Muscle of leg (tissue), 11 donors: Measurements from ENCODE around the gene GRAMD4. TPM values are rescaled to one million over a fixed set of nuclear protein-coding genes. Genes with fewer than 3 reads are reported as not detected.
"Not testable (repeated sequence)": the region's sequence is repeated elsewhere in the genome, so short reads cannot be mapped to it uniquely, and the experiment has no call there.

Experiments used
- DNase-seq: peaks from one replicate; pipeline ENCODE4 v3.0.0; 2013
- H3K27ac ChIP-seq: one replicate; pipeline ENCODE4 v1.5.1; 2013; ENCODE audit warnings: mild to moderate bottlenecking, low read length, control low read depth
- H3K27me3 ChIP-seq: one replicate; pipeline ENCODE4 v1.6.1; 2013; ENCODE audit warnings: low read length; ENCODE audit not compliant: control insufficient read depth, insufficient read depth
- H3K36me3 ChIP-seq: one replicate; pipeline ENCODE4 v1.6.1; 2013; ENCODE audit warnings: low read length; ENCODE audit not compliant: control insufficient read depth, insufficient read depth
- H3K4me1 ChIP-seq: one replicate; pipeline ENCODE4 v1.6.1; 2013; ENCODE audit warnings: low read length; ENCODE audit not compliant: control insufficient read depth, insufficient read depth
- H3K4me3 ChIP-seq: one replicate; pipeline ENCODE4 v1.5.1; 2013; ENCODE audit warnings: low read length, control low read depth
- H3K9me3 ChIP-seq: replicated peaks from 2 replicates; pipeline ENCODE4 v1.6.1; 2013; ENCODE audit warnings: low read depth, low read length; ENCODE audit not compliant: control insufficient read depth
- WGBS: methylation state at CpG from one replicate; pipeline ENCODE4 v1.1.5; 2013; ENCODE audit warnings: missing lambda C conversion rate; ENCODE audit not compliant: insufficient coverage; 5-methylcytosine and 5-hydroxymethylcytosine counted together
- polyA plus RNA-seq, 8 donors: library from polyadenylated mRNA; unstranded; fragments of 120-200 nt; gene quantifications; one replicate each; pipeline versions ENCODE4 v1.2.1 to v1.2.3, GENCODE V29; 2013; ENCODE audit warnings: inconsistent platforms in 1 of 8, low replicate concordance in 1 of 8; ENCODE audit not compliant: insufficient read length in 8 of 8, insufficient read depth in 1 of 8
- total RNA-seq: library from RNA; stranded (reverse); fragments of 120-200 nt; gene quantifications from one replicate; pipeline ENCODE4 v1.2.4, GENCODE V29; 2013

GRAMD4 gene
- total and polyA plus RNA-seq, 9 donors = 10.5 to 19.9 (median 14.0) TPM

DNA sequence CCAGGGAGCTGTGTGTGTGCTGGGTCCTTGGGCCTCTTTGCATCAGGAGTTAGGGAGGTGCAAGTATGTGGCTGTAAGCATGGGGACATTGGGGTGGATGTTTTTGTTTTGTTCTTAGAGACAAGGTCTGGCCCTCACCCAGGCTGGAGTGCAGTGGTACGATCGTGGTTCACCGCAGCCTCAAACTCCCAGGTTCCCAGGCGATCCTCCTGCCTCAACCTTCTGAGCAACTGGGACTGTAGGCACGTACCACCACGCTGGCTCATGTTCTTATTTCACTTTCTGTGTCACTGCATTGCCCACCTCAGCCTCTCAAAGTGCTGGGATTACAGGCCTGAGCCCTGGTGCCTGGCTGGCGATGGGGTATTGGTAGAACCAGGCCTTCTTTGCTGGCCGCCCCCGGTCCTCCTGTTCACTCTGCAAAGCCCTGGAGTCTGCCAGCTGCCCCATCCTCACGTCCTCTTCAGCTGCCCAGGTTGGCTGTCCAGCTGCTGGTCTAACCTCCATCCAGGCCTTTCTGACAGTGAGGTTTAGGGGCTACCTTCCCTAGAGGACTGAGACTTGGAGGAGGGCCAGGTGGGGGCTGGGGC is 851 bp upstream of the GRAMD4 start:
- WGBS = 51% methylated on average over 7 of the region's 10 CpGs

GRCh38 chr22:46620588-46621242 is 529 bp downstream of the GRAMD4 start:
- WGBS = 86% methylated on average over 23 of the region's 23 CpGs
- no peaks in the 10 kb centered on the region for H3K9me3 ChIP-seq
- no peaks in the 10 kb centered on the region for H3K27me3 ChIP-seq
- no peaks in the 10 kb centered on the region for H3K36me3 ChIP-seq
- H3K27ac ChIP-seq = no peak overlapping the region
- no peak overlapping the region for H3K4me3 ChIP-seq
- DNase-seq = no peak
- H3K4me1 ChIP-seq = peaks cover 49% of the 10 kb centered on the region

More for the DNA sequence above, 851 bp upstream of the GRAMD4 start:
- DNase-seq = peak; percentile 61
- H3K27me3 ChIP-seq = no peaks in the 10 kb centered on the region
- no peak overlapping the region for H3K4me3 ChIP-seq
- no peak overlapping the region for H3K27ac ChIP-seq
- no peaks in the 10 kb centered on the region for H3K36me3 ChIP-seq
- no peaks in the 10 kb centered on the region for H3K9me3 ChIP-seq
- peaks cover 48% of the 10 kb centered on the region for H3K4me1 ChIP-seq

- H3K36me3 ChIP-seq, H3K4me3 ChIP-seq, H3K27me3 ChIP-seq, DNase-seq, H3K27ac ChIP-seq, H3K9me3 ChIP-seq: not testable (repeated sequence)
- 94% methylated on average over 12 of the region's 38 CpGs for WGBS
- peaks cover 49% of the 10 kb centered on the region for H3K4me1 ChIP-seq
Observed at GRCh38 chr22:46621243-46621930, 1.2 kb downstream of the GRAMD4 start.

DNA sequence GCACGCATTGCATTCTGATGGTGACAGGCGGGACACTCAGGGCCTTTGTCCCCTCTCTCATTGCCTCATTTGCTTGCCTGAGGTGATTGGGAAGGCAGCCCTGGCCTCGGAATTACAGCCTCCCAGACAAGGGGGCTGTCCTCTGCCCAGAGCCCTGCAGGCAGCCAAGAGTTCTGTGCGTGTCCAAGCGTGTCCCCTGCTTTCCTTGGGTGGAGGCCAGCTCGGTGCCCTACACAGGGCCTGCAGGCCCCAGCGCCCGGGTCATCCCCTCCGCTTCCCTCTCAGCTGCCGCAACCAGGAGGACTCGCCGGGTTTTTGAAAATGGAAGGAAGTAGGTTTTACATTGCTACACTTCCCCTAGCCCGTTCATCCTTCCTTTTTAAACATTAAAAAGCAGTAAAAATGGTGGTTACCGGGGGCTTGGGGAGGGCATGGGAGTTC is 1.9 kb downstream of the GRAMD4 start:
- no peak for DNase-seq
- Histone ChIP-seq H3K36me3 (peaks cover 3% of the 10 kb centered on the region), H3K4me3 (no peak overlapping the region), H3K27ac (no peak overlapping the region), H3K27me3 (no peaks in the 10 kb centered on the region), H3K4me1 (peaks cover 49% of the 10 kb centered on the region), H3K9me3 (no peaks in the 10 kb centered on the region)
- WGBS = 47% methylated on average over 2 of the region's 14 CpGs

GRCh38 chr22:46625113-46625842 is 5.1 kb downstream of the GRAMD4 start:
- Histone ChIP-seq H3K4me3 (no peak overlapping the region), H3K36me3 (peaks cover 11% of the 10 kb centered on the region), H3K4me1 (peaks cover 22% of the 10 kb centered on the region), H3K9me3 (no peaks in the 10 kb centered on the region), H3K27me3 (no peaks in the 10 kb centered on the region), H3K27ac (no peak overlapping the region)
- 91% methylated on average over 15 of the region's 20 CpGs for WGBS
- DNase-seq = no peak

DNA sequence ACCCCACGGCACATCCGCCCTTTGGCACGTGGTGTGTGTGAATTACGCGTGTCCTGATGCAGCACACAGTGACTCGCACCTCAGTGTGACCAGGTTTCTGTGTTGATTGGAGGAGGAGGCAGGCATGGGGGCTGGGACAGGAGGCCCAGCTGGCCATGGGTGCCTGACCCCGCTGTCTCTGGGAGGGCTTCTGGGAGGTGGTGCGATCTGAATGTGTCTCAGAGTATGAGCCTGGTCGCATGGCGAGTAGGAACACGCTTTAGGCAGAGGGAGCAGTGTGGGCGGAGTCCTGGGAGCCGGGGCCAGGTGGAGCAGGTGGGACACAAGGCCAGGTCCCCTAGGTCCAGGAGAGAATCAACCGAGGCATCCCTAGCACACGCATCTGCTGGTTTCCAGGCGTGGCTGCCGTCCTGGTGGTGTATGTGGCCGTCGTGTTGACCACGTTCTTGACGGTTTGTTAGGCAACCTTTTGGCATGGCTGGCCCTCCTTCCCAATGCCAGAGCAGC is 5.7 kb downstream of the GRAMD4 start:
- Histone ChIP-seq H3K27me3 (no peaks in the 10 kb centered on the region), H3K4me3 (no peak overlapping the region), H3K27ac (no peak overlapping the region), H3K9me3 (no peaks in the 10 kb centered on the region), H3K36me3 (peaks cover 11% of the 10 kb centered on the region), H3K4me1 (peaks cover 17% of the 10 kb centered on the region)
- no peak for DNase-seq
- WGBS = 90% methylated on average over 19 of the region's 21 CpGs

- H3K27me3 ChIP-seq = no peaks in the 10 kb centered on the region
- H3K9me3 ChIP-seq = no peaks in the 10 kb centered on the region
- DNase-seq = no peak
- no peak overlapping the region for H3K4me3 ChIP-seq
- H3K4me1 ChIP-seq = peaks cover 14% of the 10 kb centered on the region
- WGBS = 91% methylated on average over 23 of the region's 23 CpGs
- H3K36me3 ChIP-seq = peaks cover 13% of the 10 kb centered on the region
- no peak overlapping the region for H3K27ac ChIP-seq
Observed at GRCh38 chr22:46626356-46626755, 6.2 kb downstream of the GRAMD4 start.

DNA sequence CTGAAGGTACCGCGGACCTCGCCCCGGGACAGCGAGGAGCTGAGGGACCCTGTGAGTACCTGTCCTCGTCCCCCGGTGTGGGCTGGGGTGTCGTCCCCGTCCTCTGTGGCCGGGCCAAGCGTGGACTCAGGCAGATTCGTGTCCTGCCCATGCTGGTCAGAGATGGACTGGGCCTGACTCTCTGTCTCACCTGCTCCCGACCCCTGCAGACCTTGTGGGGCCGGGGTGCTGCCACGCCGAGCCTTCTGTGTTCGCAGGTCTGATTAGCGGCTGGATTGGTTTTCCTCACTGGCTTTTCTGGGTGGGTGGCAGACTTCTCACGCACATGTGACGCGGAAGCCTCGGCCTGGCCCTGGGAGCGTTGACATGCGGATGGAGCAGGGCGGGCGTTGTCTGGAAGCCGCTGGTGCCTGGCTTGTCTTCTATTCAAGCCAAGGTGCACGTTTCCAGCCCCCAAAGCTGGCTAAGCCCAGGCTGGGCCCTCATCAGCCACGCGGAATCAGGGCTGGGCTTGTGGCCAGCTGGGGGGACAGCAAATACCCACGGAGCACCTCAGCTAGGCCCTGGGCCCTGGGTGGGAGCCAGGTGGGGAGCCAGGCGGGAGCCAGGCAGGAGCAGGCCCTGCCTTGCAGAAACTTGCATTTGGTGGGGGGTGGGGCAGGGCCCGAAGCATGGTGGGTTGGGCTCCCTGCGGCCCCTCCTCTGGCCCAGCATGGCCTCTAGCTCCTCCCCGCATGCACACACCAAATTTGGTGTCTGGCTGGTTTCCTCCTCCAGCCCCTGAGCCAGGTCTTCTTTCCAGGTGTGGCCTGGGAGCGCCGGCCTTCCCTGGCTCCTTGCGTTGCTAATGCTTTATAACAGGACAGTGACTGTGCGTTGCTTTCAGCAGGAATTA is 7.0 kb downstream of the GRAMD4 start:
- WGBS = 83% methylated on average over 39 of the region's 39 CpGs
- peaks cover 8% of the 10 kb centered on the region for H3K4me1 ChIP-seq
- no peak overlapping the region for H3K4me3 ChIP-seq
- DNase-seq = no peak
- no peak overlapping the region for H3K27ac ChIP-seq
- H3K9me3 ChIP-seq = no peaks in the 10 kb centered on the region
- H3K27me3 ChIP-seq = no peaks in the 10 kb centered on the region
- peaks cover 13% of the 10 kb centered on the region for H3K36me3 ChIP-seq

- WGBS = 85% methylated on average over 22 of the region's 31 CpGs
- DNase-seq = no peak
- H3K27me3 ChIP-seq = no peaks in the 10 kb centered on the region
- peaks cover 13% of the 10 kb centered on the region for H3K36me3 ChIP-seq
- peaks cover 5% of the 10 kb centered on the region for H3K4me1 ChIP-seq
- H3K9me3 ChIP-seq = no peaks in the 10 kb centered on the region
- no peak overlapping the region for H3K4me3 ChIP-seq
- no peak overlapping the region for H3K27ac ChIP-seq
Observed at GRCh38 chr22:46627806-46628482, 7.8 kb downstream of the GRAMD4 start.
